Measurements from ENCODE around the gene MRPL17.

DNA sequence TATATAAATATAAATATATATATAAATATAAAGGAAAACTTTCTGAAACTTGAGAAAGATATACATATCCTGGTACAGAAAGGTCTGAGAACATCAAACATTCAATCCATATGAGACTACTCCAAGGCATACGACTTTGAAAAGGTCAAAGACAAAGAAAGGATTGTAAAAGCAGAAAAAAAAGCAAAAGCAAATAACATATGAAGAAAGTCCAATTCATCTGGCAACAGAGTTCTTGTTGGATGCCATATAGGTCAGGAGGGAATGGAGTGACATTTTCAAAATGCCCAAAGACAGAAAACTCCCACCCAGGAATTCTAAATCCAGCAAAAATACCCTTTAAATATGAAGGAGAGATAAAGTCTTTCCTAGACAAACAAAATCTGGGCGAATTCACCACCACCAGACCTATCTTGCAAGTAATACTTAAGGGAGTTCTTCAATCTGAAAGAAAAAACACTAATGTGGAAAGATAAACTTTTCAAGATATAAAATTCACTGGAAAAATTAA, 42.3 kb upstream of the MRPL17 start:
- TF ChIP-seq, protein P1, sequence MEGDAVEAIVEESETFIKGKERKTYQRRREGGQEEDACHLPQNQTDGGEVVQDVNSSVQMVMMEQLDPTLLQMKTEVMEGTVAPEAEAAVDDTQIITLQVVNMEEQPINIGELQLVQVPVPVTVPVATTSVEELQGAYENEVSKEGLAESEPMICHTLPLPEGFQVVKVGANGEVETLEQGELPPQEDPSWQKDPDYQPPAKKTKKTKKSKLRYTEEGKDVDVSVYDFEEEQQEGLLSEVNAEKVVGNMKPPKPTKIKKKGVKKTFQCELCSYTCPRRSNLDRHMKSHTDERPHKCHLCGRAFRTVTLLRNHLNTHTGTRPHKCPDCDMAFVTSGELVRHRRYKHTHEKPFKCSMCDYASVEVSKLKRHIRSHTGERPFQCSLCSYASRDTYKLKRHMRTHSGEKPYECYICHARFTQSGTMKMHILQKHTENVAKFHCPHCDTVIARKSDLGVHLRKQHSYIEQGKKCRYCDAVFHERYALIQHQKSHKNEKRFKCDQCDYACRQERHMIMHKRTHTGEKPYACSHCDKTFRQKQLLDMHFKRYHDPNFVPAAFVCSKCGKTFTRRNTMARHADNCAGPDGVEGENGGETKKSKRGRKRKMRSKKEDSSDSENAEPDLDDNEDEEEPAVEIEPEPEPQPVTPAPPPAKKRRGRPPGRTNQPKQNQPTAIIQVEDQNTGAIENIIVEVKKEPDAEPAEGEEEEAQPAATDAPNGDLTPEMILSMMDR (IDR thresholded peaks at IDR 0.05) = no peak
- TF ChIP-seq POLR2A (IDR thresholded peaks at IDR 0.05) = no peak

All from esophagus squamous epithelium (tissue), 4 donors.